ENCODE results near the gene GSTM4. TPM values are rescaled to one million over a fixed set of nuclear protein-coding genes. Genes with fewer than 3 reads are reported as not detected.

Gene GSTM4
- total RNA-seq, 3 donors from 2014 or later (not counting 1 experiment from before 2014, with no cell fraction given): 20.5 to 48.8 (median 47.1) TPM

DNA sequence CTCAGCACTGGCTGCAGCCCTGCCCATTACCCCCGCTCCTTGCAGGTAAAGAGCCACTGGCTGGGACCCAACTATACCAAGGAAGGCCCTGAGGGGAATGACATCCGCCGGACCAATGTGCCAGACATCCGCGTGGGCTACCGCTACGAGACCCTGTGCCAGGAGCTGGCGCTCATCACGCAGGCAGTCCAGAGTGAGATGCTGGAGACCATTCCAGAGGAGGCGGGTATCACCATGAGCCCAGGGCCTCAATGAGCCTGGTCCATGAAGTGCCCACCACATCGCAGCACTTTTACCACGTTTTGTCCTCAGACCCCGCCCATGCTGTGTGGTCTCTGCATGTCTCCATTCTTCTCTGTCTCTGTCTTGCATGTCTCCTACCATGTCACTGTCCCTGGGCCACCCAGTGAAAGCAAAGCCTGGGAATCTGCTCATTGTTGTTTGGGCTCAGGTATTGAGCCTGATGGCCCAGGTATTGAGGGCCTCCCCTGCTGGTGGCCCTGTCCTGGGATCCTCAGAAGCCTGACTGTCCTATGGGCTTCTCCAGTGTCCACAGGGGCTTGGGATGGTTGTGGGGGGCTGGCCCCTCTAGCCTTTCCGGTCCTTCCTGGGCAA, 24.9 kb upstream of the GSTM4 start:
- DNase-seq: peak in 1 of 2 donors; percentile 4
- H3K27ac Mint-ChIP-seq: no peak overlapping the region

DNA sequence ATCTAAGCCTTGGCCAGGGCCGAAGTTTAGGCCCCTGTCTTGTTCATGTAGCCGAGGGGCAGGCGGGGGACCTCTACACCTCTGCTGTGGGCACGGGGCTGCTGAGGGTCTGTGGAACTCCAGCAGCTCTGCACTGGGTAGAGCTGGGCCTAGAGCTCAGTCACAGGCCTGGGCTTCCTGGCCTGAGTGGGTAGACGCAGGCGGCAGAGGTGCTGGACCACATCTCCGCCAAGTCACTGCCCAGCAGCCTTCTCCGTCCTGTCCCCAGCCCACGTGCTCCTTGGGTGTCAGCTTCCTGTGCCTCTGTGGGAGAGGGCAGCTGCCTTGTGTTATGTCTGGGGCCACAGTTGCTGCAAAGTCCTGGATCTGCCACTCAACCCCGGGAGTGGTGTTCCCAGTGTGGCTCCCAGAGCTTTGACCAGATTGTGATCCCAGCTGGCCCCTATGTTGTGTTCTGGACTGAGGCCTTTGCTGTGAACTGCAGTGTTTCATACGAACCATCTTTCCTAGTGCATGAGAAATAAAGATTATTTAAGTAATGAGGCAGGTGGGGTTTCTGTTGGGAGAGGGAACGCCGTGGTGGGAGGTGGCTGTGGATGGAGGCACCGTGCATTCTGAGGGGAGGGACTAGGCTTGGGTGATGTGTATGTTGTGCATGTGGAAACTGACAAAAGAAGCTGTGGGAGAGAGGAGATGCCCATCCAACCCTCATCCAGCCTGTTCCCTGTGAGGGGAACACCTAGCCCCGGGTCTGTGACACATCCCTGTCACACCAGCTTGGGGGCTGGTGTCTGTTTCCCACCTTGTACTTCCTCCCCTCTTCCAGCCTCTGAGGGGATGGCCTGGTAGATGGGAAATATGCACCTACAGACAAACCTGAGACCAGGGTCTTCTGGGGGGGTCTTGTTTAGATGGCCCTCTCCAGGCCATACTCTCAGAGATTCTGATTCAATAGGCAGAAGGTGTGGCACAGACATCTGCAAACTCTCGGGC, 24.1 kb upstream of the GSTM4 start:
- Histone ChIP-seq H3K27me3 (ENCODE audit: control insufficient read depth, insufficient read depth, low read length) (no peaks in the 10 kb centered on the region), H3K4me3 (ENCODE audit: low read length) (no peak overlapping the region), H3K27ac (ENCODE audit: low read length) (no peak overlapping the region), H3K9me3 (ENCODE audit: control insufficient read depth, insufficient read depth, low read length) (no peaks in the 10 kb centered on the region), H3K4me1 (ENCODE audit: control insufficient read depth, insufficient read depth, low read length) (peaks cover 3% of the 10 kb centered on the region), H3K36me3 (ENCODE audit: control insufficient read depth, insufficient read depth, low read length) (peaks cover 46% of the 10 kb centered on the region)
- ATAC-seq: no peak
- intact Hi-C loops (cut with micrococcal nuclease): no loop called here
- Mint-ChIP-seq H3K9me3 (no peaks in the 10 kb centered on the region), H3K36me3 (no peaks in the 10 kb centered on the region), H3K4me3 (no peak overlapping the region), H3K27me3 (ENCODE audit: low read depth in 2 of 2) (peaks cover 0 to 2% of the 10 kb centered on the region in 2 donors), H3K4me1 (peaks cover 0 to 4% of the 10 kb centered on the region in 2 donors), H3K27ac (no peak overlapping the region)
- peak in 1 of 2 donors; percentile 2 for DNase-seq
- TF ChIP-seq, protein P1, sequence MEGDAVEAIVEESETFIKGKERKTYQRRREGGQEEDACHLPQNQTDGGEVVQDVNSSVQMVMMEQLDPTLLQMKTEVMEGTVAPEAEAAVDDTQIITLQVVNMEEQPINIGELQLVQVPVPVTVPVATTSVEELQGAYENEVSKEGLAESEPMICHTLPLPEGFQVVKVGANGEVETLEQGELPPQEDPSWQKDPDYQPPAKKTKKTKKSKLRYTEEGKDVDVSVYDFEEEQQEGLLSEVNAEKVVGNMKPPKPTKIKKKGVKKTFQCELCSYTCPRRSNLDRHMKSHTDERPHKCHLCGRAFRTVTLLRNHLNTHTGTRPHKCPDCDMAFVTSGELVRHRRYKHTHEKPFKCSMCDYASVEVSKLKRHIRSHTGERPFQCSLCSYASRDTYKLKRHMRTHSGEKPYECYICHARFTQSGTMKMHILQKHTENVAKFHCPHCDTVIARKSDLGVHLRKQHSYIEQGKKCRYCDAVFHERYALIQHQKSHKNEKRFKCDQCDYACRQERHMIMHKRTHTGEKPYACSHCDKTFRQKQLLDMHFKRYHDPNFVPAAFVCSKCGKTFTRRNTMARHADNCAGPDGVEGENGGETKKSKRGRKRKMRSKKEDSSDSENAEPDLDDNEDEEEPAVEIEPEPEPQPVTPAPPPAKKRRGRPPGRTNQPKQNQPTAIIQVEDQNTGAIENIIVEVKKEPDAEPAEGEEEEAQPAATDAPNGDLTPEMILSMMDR (IDR thresholded peaks at IDR 0.05): no peak
- WGBS (ENCODE audit: insufficient coverage): 94% methylated on average over 15 of the region's 16 CpGs

More for the DNA sequence above, 24.9 kb upstream of the GSTM4 start:
- no peaks in the 10 kb centered on the region for H3K36me3 Mint-ChIP-seq
- Histone ChIP-seq H3K27ac (ENCODE audit: low read length) (no peak overlapping the region), H3K4me1 (ENCODE audit: control insufficient read depth, insufficient read depth, low read length) (peaks cover 3% of the 10 kb centered on the region), H3K4me3 (ENCODE audit: low read length) (no peak overlapping the region), H3K36me3 (ENCODE audit: control insufficient read depth, insufficient read depth, low read length) (peaks cover 51% of the 10 kb centered on the region), H3K9me3 (ENCODE audit: control insufficient read depth, insufficient read depth, low read length) (no peaks in the 10 kb centered on the region), H3K27me3 (ENCODE audit: control insufficient read depth, insufficient read depth, low read length) (no peaks in the 10 kb centered on the region)
- intact Hi-C loops (cut with micrococcal nuclease): no loop called here
- H3K27me3 Mint-ChIP-seq (ENCODE audit: low read depth in 2 of 2): no peaks in the 10 kb centered on the region
- no peak for ATAC-seq
- 97% methylated on average over 14 of the region's 14 CpGs for WGBS (ENCODE audit: insufficient coverage)
- H3K4me3 Mint-ChIP-seq: no peak overlapping the region
- TF ChIP-seq, protein P1 (IDR thresholded peaks at IDR 0.05): no peak
- H3K4me1 Mint-ChIP-seq: peaks cover under 1 to 4% of the 10 kb centered on the region in 2 donors
- no peaks in the 10 kb centered on the region for H3K9me3 Mint-ChIP-seq

DNA sequence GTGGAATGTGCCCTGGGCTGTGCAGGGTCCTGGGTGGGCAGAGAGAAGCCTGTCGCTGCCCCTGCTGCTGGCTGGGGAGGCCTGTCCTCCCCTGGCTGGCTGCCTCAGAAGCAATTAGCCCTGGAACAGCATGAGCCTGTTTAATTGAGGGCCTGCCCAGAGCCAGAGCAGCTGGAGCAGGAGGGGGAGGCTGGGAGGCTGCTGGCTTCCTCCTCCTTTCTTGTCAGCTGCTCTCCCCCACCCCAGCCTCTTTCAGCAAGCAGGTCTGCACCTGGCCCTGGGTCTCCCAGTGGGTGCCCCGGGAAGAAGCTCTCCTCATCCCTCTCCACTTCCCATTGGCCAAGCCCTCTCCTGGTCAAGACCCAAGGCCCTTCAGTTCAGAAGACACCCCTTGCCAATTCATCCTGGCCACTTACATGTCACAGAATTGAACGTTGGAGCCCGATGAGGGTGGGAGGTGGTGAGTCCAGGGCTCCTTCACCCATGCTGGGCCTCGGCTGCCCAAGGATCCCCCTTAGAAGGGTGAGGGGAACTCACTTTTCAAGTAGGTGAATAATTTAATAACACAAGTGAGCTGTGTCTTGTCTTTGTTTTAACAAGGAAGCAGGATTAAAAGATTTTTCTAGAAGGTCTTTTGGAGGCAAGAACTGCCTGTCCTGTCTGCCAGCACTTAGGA, 23.1 kb upstream of the GSTM4 start:
- Mint-ChIP-seq H3K27ac (no peak overlapping the region), H3K36me3 (no peaks in the 10 kb centered on the region), H3K4me1 (peaks cover 0 to 4% of the 10 kb centered on the region in 2 donors), H3K4me3 (no peak overlapping the region), H3K27me3 (ENCODE audit: low read depth in 2 of 2) (peaks cover 0 to 8% of the 10 kb centered on the region in 2 donors), H3K9me3 (no peaks in the 10 kb centered on the region)
- intact Hi-C loops (cut with micrococcal nuclease): no loop called here
- ATAC-seq (no peak), DNase-seq (peak in 1 of 2 donors; percentile 1)
- H3K4me3 ChIP-seq (ENCODE audit: low read length): no peak overlapping the region
- H3K4me1 ChIP-seq (ENCODE audit: control insufficient read depth, insufficient read depth, low read length): peaks cover 3% of the 10 kb centered on the region
- H3K9me3 ChIP-seq (ENCODE audit: control insufficient read depth, insufficient read depth, low read length): no peaks in the 10 kb centered on the region
- no peaks in the 10 kb centered on the region for H3K27me3 ChIP-seq (ENCODE audit: control insufficient read depth, insufficient read depth, low read length)
- peaks cover 36% of the 10 kb centered on the region for H3K36me3 ChIP-seq (ENCODE audit: control insufficient read depth, insufficient read depth, low read length)
- H3K27ac ChIP-seq (ENCODE audit: low read length): no peak overlapping the region
- TF ChIP-seq, protein P1 (IDR thresholded peaks at IDR 0.05): no peak
- 92% methylated on average over 5 of the region's 5 CpGs for WGBS (ENCODE audit: insufficient coverage)
